CD4-positive, alpha-beta T cell (primary cell): ENCODE measurements around the gene PUS1. TPM values are rescaled to one million over a fixed set of nuclear protein-coding genes. Genes with fewer than 3 reads are reported as not detected.

Source experiments
- ATAC-seq: fragments of 200-7000 bp; cut with Tn5 transposase; one replicate; pipeline ENCODE4 v1.10.0; 2022; ENCODE audit warnings: mild to moderate bottlenecking; ENCODE audit not compliant: poor library complexity
- CTCF ChIA-PET: fragments of 350-600 bp; sonication (Branson Sonifier 250); formaldehyde crosslinking; loops from one replicate; lab custom pipeline; 2021; ENCODE audit warnings: antibody characterized with exemption, inconsistent platforms; lab: Charles Lee
- POLR2A ChIA-PET: fragments of 350-600 bp; sonication (Branson Sonifier 250); formaldehyde crosslinking; loops from one replicate; lab custom pipeline; 2021; ENCODE audit warnings: antibody characterized with exemption, inconsistent platforms; lab: Charles Lee
- DNase-seq, 14 experiments: peaks; one replicate each; pipeline ENCODE4 v3.0.0-alpha.2; 2013 to 2020; ENCODE audit warnings: mixed read lengths in 2 of 14
- H3K27ac ChIP-seq, 2 donors: one replicate each; pipeline versions ENCODE4 v1.5.1 to v1.7.0; 2013; ENCODE audit warnings: low read length in 2 of 2, low read depth in 1 of 2, mild to moderate bottlenecking in 1 of 2
- H3K27me3 ChIP-seq, 2 experiments: 1 replicate in 1 of 2; 2 replicates in 1 of 2; pipeline versions ENCODE4 v1.6.1 to v1.7.0; 2013; ENCODE audit warnings: low read length in 2 of 2, control low read depth in 1 of 2, mild to moderate bottlenecking in 1 of 2, moderate library complexity in 1 of 2; ENCODE audit not compliant: insufficient read depth in 2 of 2, control insufficient read depth in 1 of 2
- H3K36me3 ChIP-seq: one replicate; pipeline ENCODE4 v1.6.1; 2013; ENCODE audit warnings: low read length, control low read depth; ENCODE audit not compliant: insufficient read depth
- H3K4me1 ChIP-seq: one replicate; pipeline ENCODE4 v1.6.1; 2013; ENCODE audit warnings: low read length, control low read depth; ENCODE audit not compliant: insufficient read depth
- H3K4me3 ChIP-seq: one replicate; pipeline ENCODE4 v1.5.1; 2013; ENCODE audit warnings: mild to moderate bottlenecking, low read length, moderate library complexity
- H3K9me3 ChIP-seq, 2 experiments: 1 replicate in 1 of 2; 2 replicates in 1 of 2; pipeline versions ENCODE4 v1.6.1 to v1.7.0; 2013; ENCODE audit warnings: low read length in 2 of 2, mild to moderate bottlenecking in 2 of 2, control low read depth in 1 of 2, moderate library complexity in 1 of 2; ENCODE audit not compliant: control insufficient read depth in 1 of 2, insufficient read depth in 1 of 2
- H3K27ac Mint-ChIP-seq: one replicate; pipeline ENCODE4 v1.8.0; 2020; ENCODE audit warnings: mixed read lengths
- H3K27me3 Mint-ChIP-seq: one replicate; pipeline ENCODE4 v1.8.0; 2021; ENCODE audit warnings: mixed read lengths
- H3K36me3 Mint-ChIP-seq: one replicate; pipeline ENCODE4 v1.8.0; 2021; ENCODE audit warnings: low read depth, mixed read lengths
- H3K4me1 Mint-ChIP-seq: one replicate; pipeline ENCODE4 v1.8.0; 2021; ENCODE audit warnings: low read depth, mixed read lengths
- H3K4me3 Mint-ChIP-seq: one replicate; pipeline ENCODE4 v1.8.0; 2020; ENCODE audit warnings: mild to moderate bottlenecking, mixed read lengths
- H3K9me3 Mint-ChIP-seq: one replicate; pipeline ENCODE4 v1.8.0; 2020; ENCODE audit warnings: mixed read lengths
- intact Hi-C, 2 experiments: fragments of 100-400 bp; cut with DNase I in 1 of 2; cut with micrococcal nuclease in 1 of 2; formaldehyde crosslinking; loops; one replicate each; pipeline versions ENCODE4 v1.15.1 to v1.9.0; 2023 to 2025; cut with DNase I, micrococcal nuclease
- total RNA-seq, 174 experiments: library from RNA in 2 of 174; stranded (reverse) in 2 of 174; gene quantifications; one replicate each; pipeline ENCODE4 v1.2.3 and lab custom pipeline; 2021 to 2026
- TF ChIP-seq, protein P1 (sequence below): fragments of 200-600 bp; IDR thresholded peaks from one replicate; pipeline ENCODE4 v1.8.0; 2022; ENCODE audit warnings: antibody characterized with exemption, mild to moderate bottlenecking

The PUS1 gene
- total RNA-seq, 2 experiments from 2014 or later, result 17.7 to 18.2 TPM

DNA sequence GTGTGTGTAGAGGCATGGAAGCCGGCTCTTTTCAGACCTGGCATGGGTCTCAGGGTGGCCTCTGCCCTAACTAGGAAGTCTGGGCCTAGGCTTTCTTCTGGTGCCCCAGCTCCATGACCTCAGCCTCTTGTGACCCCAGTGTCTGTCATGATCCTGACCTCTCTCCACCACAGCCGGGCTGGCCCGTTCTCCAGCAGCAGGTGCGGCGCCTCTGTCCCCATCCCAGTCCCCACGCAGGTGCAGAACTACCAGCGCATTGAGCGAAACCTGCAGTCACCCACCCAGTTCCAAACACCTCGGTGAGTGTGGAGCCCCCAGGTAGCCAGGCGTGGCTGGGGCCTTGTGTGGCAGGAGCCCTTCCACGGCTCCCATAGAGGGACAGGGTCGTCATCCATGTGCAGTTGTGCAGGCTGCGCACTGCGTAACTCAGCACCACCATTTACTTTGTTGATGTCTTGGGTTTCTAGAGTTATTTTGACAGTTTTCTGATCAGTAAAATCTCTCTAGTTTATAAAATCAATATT lies 14.8 kb upstream of the PUS1 start:
- DNase-seq, result no peak
- TF ChIP-seq, protein P1, sequence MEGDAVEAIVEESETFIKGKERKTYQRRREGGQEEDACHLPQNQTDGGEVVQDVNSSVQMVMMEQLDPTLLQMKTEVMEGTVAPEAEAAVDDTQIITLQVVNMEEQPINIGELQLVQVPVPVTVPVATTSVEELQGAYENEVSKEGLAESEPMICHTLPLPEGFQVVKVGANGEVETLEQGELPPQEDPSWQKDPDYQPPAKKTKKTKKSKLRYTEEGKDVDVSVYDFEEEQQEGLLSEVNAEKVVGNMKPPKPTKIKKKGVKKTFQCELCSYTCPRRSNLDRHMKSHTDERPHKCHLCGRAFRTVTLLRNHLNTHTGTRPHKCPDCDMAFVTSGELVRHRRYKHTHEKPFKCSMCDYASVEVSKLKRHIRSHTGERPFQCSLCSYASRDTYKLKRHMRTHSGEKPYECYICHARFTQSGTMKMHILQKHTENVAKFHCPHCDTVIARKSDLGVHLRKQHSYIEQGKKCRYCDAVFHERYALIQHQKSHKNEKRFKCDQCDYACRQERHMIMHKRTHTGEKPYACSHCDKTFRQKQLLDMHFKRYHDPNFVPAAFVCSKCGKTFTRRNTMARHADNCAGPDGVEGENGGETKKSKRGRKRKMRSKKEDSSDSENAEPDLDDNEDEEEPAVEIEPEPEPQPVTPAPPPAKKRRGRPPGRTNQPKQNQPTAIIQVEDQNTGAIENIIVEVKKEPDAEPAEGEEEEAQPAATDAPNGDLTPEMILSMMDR, result no peak
- POLR2A ChIA-PET, result no interaction called here
- H3K27ac Mint-ChIP-seq, result no peak overlapping the region
- H3K4me1 ChIP-seq, result no peaks in the 10 kb centered on the region
- H3K27me3 Mint-ChIP-seq, result no peaks in the 10 kb centered on the region
- intact Hi-C loops, result no loop called here
- H3K4me1 Mint-ChIP-seq, result no peaks in the 10 kb centered on the region
- no peak overlapping the region for H3K27ac ChIP-seq
- H3K36me3 ChIP-seq, result peaks cover 63% of the 10 kb centered on the region
- no peak overlapping the region for H3K4me3 ChIP-seq
- peaks cover 28% of the 10 kb centered on the region for H3K36me3 Mint-ChIP-seq
- CTCF ChIA-PET, result no interaction called here
- ATAC-seq, result no peak
- H3K27me3 ChIP-seq, result no peaks in the 10 kb centered on the region
- H3K9me3 Mint-ChIP-seq, result no peaks in the 10 kb centered on the region
- H3K9me3 ChIP-seq, result no peaks in the 10 kb centered on the region
- no peak overlapping the region for H3K4me3 Mint-ChIP-seq

DNA sequence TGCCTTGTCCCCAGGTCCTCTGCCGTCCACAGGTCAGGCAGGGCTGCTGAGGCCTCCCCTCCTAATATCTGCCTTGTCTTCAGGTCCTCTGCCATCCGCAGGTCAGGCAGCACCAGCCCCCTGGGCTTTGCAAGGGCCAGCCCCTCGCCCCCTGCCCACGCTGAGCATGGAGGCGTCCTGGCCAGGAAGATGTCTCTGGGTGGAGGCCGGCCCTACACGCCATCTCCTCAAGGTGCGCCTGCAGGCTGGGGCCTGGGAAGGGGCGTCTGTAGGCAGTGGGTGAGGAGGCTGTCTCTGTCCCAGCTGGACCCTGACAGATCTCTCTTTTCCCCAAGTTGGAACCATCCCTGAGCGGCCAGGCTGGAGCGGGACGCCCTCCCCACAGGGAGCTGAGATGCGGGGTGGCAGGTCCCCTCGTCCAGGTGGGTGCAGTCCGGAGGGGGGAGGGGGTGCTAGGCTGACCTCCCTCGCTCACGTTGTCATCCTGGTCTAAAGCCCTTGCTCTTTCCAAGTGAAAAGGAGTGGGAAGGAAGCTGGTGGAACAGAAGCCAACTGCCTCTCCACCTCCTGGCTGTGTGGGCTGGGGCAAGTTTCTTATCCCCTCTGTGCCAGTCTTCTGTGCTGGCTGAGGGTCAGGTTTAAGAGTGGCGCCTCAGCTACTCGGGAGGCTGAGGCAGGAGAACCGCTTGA lies 13.9 kb upstream of the PUS1 start:
- DNase-seq, result no peak
- Histone ChIP-seq H3K9me3 (no peaks in the 10 kb centered on the region), H3K36me3 (peaks cover 57% of the 10 kb centered on the region), H3K4me1 (no peaks in the 10 kb centered on the region), H3K4me3 (no peak overlapping the region), H3K27ac (no peak overlapping the region), H3K27me3 (no peaks in the 10 kb centered on the region)
- no peaks in the 10 kb centered on the region for H3K9me3 Mint-ChIP-seq
- TF ChIP-seq, protein P1, result no peak
- no peak for ATAC-seq
- H3K27me3 Mint-ChIP-seq, result no peaks in the 10 kb centered on the region
- H3K27ac Mint-ChIP-seq, result no peak overlapping the region
- H3K4me3 Mint-ChIP-seq, result no peak overlapping the region
- CTCF ChIA-PET, result no interaction called here
- intact Hi-C loops, result no loop called here
- POLR2A ChIA-PET, result no interaction called here
- H3K36me3 Mint-ChIP-seq, result peaks cover 28% of the 10 kb centered on the region
- no peaks in the 10 kb centered on the region for H3K4me1 Mint-ChIP-seq

DNA sequence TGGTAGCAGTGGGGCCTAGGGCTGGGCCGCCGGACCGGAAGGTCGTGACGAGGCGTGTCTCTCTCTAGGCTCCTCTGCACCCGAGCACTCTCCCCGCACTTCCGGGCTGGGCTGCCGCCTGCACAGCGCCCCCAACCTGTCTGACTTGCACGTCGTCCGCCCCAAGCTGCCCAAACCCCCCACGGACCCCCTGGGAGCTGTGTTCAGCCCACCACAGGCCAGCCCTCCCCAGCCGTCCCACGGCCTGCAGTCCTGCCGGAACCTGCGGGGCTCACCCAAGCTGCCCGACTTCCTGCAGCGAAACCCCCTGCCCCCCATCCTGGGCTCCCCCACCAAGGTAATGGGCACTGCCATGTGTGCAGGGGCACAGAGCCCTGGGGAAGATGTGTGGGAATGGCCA lies 13.3 kb upstream of the PUS1 start:
- Mint-ChIP-seq H3K4me3 (no peak overlapping the region), H3K36me3 (peaks cover 28% of the 10 kb centered on the region), H3K9me3 (no peaks in the 10 kb centered on the region), H3K4me1 (no peaks in the 10 kb centered on the region), H3K27ac (no peak overlapping the region), H3K27me3 (no peaks in the 10 kb centered on the region)
- intact Hi-C loops, result no loop called here
- no peak overlapping the region for H3K27ac ChIP-seq
- ChIA-PET CTCF (no interaction called here), POLR2A (no interaction called here)
- no peaks in the 10 kb centered on the region for H3K27me3 ChIP-seq
- DNase-seq (no peak), ATAC-seq (no peak)
- no peaks in the 10 kb centered on the region for H3K4me1 ChIP-seq
- TF ChIP-seq, protein P1, result no peak
- H3K36me3 ChIP-seq, result peaks cover 58% of the 10 kb centered on the region
- H3K9me3 ChIP-seq, result no peaks in the 10 kb centered on the region
- H3K4me3 ChIP-seq, result no peak overlapping the region
